Skeletal muscle satellite cell (primary cell): ENCODE measurements around the gene SRPX.

Experiments used
- H3K27me3 ChIP-seq: 2 replicates; pipeline ENCODE4 v1.7.0; 2013; ENCODE audit warnings: low read length; ENCODE audit not compliant: control insufficient read depth, insufficient read depth
- H3K36me3 ChIP-seq: 2 replicates; pipeline ENCODE4 v1.7.0; 2013; ENCODE audit warnings: mild to moderate bottlenecking, control low read depth, low read length; ENCODE audit not compliant: insufficient read depth
- H3K4me1 ChIP-seq: 2 replicates; pipeline ENCODE4 v1.7.0; 2013; ENCODE audit warnings: low read length; ENCODE audit not compliant: control insufficient read depth, insufficient read depth
- H3K4me2 ChIP-seq: 2 replicates; pipeline ENCODE4 v1.7.0; 2013; ENCODE audit warnings: mild to moderate bottlenecking, low read length
- H3K4me3 ChIP-seq: 2 replicates; pipeline ENCODE4 v1.7.0; 2013; ENCODE audit warnings: low read length
- H3K9ac ChIP-seq: 2 replicates; pipeline ENCODE4 v1.7.0; 2013; ENCODE audit warnings: mild to moderate bottlenecking, low read depth, low read length, moderate library complexity
- H3K9me3 ChIP-seq: replicated peaks from 2 replicates; pipeline ENCODE4 v1.7.0; 2013; ENCODE audit warnings: mild to moderate bottlenecking, control low read depth, low read length

The SRPX gene

DNA sequence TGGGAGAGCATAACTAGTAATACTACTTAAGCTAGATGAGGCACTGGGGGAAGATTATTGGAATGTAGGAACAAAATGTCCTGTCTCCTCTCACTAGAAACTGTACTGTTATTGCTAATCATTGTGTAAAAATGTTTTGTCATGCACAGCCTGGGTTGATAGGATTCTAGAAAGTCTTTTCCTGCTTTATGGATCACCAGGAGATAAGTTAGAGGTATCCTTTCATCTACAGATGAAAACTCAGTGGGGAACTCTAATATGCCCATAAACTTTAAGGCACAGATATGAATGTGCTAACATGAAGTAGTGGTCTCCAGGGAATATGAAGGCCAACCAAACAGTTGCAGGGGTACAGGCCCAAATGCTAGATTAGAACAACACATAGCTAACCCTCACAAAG is 57.5 kb downstream of the SRPX start:
- Histone ChIP-seq H3K36me3 (peaks cover 6% of the 10 kb centered on the region), H3K4me1 (no peaks in the 10 kb centered on the region), H3K9me3 (no peaks in the 10 kb centered on the region), H3K4me2 (no peak overlapping the region), H3K4me3 (no peak overlapping the region), H3K9ac (no peak overlapping the region), H3K27me3 (no peaks in the 10 kb centered on the region)

DNA sequence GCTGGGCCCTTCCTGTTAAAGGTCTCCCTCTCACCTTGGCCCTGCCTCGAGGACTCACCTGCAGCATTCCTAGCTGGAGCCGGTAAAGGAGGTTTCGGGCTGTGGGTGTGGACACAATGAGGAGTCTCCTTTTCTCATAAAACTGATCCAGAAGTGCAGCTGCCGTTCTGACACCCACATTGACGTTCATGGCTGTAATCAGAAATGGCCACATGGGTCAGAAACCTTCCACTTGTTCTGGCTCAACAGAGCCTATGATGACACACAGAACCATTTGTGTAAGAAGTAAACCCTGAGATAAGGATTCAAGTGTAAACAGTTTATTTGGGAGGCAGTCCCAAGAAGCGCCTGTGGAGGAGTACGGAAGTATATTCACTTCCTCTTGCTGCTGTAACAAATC is 63.8 kb downstream of the SRPX start:
- Histone ChIP-seq H3K4me1 (peaks cover 2% of the 10 kb centered on the region), H3K4me3 (no peak overlapping the region), H3K27me3 (no peaks in the 10 kb centered on the region), H3K4me2 (no peak overlapping the region), H3K36me3 (peaks cover 11% of the 10 kb centered on the region), H3K9ac (no peak overlapping the region), H3K9me3 (no peaks in the 10 kb centered on the region)

DNA sequence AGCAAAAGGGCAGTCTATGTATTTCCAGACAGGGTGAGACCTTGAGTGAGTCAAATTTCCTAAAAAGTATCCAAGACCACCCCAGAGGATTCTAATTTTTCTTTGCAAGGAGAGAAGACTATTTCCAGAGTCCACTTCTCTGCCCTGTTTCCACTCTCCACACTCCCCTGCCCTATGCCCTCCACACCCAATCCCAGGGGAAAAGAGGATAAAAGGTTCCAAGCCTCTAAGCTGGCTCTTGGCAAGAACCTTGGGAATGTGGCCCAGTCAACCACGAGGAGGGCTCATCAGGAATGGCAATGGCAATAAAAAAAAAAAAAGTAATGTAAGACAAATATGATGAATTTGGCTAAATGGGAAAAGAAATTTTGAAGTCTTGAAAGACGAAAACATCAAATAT is 65.9 kb downstream of the SRPX start:
- no peak overlapping the region for H3K9ac ChIP-seq
- H3K36me3 ChIP-seq: peaks cover 11% of the 10 kb centered on the region
- no peak overlapping the region for H3K4me3 ChIP-seq
- H3K4me1 ChIP-seq: peaks cover 2% of the 10 kb centered on the region
- H3K27me3 ChIP-seq: no peaks in the 10 kb centered on the region
- no peaks in the 10 kb centered on the region for H3K9me3 ChIP-seq
- no peak overlapping the region for H3K4me2 ChIP-seq

DNA sequence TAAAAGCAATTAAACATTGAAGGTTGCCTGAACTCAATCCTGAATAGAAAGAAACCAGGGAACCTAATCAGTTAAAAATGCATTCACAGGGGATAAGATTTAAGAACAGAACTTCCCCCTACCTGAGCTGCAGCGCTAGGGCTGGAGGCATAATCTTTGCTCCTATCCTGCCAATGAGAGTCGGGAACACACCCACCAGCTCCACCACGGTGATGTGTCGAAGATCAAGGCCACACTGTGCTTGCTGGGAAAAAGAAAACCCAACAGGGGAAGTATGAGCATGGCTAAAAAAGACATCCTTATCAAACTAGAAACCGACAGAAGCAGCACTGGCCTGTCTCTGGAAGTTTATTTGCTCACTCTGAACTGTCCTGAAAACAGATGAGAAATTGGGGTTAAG is 66.3 kb downstream of the SRPX start:
- Histone ChIP-seq H3K4me2 (no peak overlapping the region), H3K9me3 (no peaks in the 10 kb centered on the region), H3K9ac (no peak overlapping the region), H3K27me3 (no peaks in the 10 kb centered on the region), H3K4me1 (peaks cover 2% of the 10 kb centered on the region), H3K36me3 (peaks cover 6% of the 10 kb centered on the region), H3K4me3 (no peak overlapping the region)

DNA sequence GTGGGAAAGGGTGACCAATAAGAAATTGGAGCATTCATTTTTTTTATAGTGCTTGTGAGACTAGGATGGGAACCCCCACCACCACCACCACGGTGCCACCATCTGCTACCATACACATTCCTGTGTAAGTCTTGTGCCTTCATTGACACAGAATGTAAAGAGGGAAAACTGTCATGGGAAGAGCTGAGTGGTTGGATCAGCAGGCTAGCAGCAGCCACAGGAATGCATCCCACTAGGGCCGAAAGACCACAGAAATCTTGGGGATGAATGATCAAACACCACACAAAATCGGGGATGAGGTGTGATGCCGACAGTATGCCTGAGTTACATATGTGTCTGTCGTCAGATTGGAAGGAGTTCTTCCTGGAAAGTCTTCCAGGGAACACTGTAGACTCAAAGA is 69.2 kb downstream of the SRPX start:
- H3K4me3 ChIP-seq: no peak overlapping the region
- H3K36me3 ChIP-seq: peaks cover 10% of the 10 kb centered on the region
- H3K4me1 ChIP-seq: peaks cover 2% of the 10 kb centered on the region
- no peak overlapping the region for H3K9ac ChIP-seq
- H3K9me3 ChIP-seq: no peaks in the 10 kb centered on the region
- no peak overlapping the region for H3K4me2 ChIP-seq
- no peaks in the 10 kb centered on the region for H3K27me3 ChIP-seq

DNA sequence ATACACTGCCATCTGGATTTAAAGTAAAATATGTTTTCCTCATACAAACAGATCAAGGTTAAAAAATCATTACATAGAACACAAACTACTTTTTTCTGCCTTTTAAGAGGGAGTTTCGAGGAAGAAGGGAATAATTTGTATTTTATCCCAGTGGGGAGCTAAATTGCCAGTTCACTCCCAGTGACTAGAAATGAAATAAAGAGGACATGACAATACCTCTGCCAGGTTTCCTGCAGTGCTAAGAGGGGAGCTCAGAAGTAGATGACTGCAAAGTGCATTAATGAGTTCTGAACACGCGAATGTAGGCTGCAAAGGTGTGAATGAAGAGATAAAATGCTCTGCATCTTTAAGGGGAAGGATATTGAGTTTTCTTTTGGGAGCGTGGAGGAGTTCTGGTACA is 69.7 kb downstream of the SRPX start:
- H3K27me3 ChIP-seq: no peaks in the 10 kb centered on the region
- peaks cover 6% of the 10 kb centered on the region for H3K36me3 ChIP-seq
- no peak overlapping the region for H3K4me2 ChIP-seq
- H3K9ac ChIP-seq: no peak overlapping the region
- H3K9me3 ChIP-seq: no peaks in the 10 kb centered on the region
- H3K4me1 ChIP-seq: peaks cover 2% of the 10 kb centered on the region
- no peak overlapping the region for H3K4me3 ChIP-seq

DNA sequence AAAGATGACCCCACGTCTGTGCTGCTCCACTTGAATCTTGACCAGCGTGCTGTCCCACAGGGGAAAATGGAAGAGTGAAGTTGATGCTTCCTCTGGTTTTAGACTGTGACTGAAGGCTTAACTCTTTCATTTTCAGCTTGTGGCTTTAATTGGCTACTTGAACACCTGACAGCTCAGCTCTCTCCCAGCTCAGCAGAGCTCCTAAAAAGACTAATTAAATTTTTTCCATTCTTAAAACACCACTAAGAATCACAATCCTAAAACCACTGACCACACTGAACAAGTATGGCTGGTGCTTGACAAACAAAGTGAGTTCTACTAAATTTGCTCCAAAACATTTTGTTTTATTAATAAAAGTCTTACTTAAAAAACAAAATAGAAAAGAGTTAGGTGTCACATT is 71.7 kb downstream of the SRPX start:
- Histone ChIP-seq H3K36me3 (peaks cover 6% of the 10 kb centered on the region), H3K9me3 (no peaks in the 10 kb centered on the region), H3K9ac (no peak overlapping the region), H3K27me3 (no peaks in the 10 kb centered on the region), H3K4me2 (no peak overlapping the region), H3K4me1 (peaks cover 2% of the 10 kb centered on the region), H3K4me3 (no peak overlapping the region)

DNA sequence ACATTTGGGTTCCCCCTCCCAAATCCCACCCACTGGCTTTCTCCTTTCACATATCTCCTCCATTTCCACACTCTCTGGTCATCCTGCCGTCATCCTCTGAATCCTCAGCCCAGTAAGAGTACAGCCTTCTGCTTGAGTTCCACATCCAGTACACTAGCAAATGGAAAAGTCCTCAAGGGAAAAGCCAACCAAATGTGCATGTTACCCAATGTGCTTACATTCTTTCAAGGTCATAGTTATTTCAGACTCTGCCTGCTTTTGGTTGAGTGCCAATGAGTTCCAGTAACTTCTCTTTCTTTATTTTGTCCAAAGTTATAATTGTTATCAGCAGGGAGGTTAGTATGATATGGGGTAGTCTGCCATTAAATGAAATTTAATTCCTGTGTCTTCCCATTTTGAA is 78.1 kb downstream of the SRPX start:
- H3K36me3 ChIP-seq: no peaks in the 10 kb centered on the region
- no peak overlapping the region for H3K4me3 ChIP-seq
- no peaks in the 10 kb centered on the region for H3K4me1 ChIP-seq
- H3K9ac ChIP-seq: no peak overlapping the region
- no peaks in the 10 kb centered on the region for H3K9me3 ChIP-seq
- no peaks in the 10 kb centered on the region for H3K27me3 ChIP-seq
- no peak overlapping the region for H3K4me2 ChIP-seq

DNA sequence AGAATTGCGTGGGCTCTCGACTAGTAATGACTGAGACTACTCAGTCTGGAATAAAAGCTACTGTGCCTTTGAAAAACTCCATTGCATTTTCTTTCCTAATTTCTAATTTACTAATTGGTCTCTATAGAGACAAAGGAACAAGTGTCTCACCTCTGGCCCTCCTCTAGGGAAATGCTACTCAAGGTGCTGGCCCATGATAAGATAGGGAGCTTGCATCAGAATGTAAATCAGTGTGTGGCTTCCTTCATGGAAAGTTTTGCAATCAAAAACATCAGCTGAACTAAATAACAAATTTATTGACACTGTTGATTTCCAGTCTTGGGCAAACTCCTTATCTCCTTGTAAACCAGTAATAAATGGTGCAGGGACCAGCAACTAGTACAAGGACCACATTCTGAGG is 81.8 kb downstream of the SRPX start:
- Histone ChIP-seq H3K9me3 (no peaks in the 10 kb centered on the region), H3K4me2 (no peak overlapping the region), H3K9ac (no peak overlapping the region), H3K4me3 (no peak overlapping the region), H3K27me3 (no peaks in the 10 kb centered on the region), H3K36me3 (no peaks in the 10 kb centered on the region), H3K4me1 (no peaks in the 10 kb centered on the region)

GRCh38 chrX:38138157-38138891 is 82.3 kb downstream of the SRPX start:
- H3K9ac ChIP-seq: no peak overlapping the region
- no peak overlapping the region for H3K4me3 ChIP-seq
- no peak overlapping the region for H3K4me2 ChIP-seq
- H3K36me3 ChIP-seq: no peaks in the 10 kb centered on the region
- no peaks in the 10 kb centered on the region for H3K9me3 ChIP-seq
- no peaks in the 10 kb centered on the region for H3K27me3 ChIP-seq
- no peaks in the 10 kb centered on the region for H3K4me1 ChIP-seq

GRCh38 chrX:38129366-38129765 is 91.3 kb downstream of the SRPX start:
- no peaks in the 10 kb centered on the region for H3K4me1 ChIP-seq
- H3K9ac ChIP-seq: no peak overlapping the region
- H3K9me3 ChIP-seq: no peaks in the 10 kb centered on the region
- H3K4me3 ChIP-seq: no peak overlapping the region
- no peaks in the 10 kb centered on the region for H3K27me3 ChIP-seq
- no peaks in the 10 kb centered on the region for H3K36me3 ChIP-seq
- no peak overlapping the region for H3K4me2 ChIP-seq

DNA sequence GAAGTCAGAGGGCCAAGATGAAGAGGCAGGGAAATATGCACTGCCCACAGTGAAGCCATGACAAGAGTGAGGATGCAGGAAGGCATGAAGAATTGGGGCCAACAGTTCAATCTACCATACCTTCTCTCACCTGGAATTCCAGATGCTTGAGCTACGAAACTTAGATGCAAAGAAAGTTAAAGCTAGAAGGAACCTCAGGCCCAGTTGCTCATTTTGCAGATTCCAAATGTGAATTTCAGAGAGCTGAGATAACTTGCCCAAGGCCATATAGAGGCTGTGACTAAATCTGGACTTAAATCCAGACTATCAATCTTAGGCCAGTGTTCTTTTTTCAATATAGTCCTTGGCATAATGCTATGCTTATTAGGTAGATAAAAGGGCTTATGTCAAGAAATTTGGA is 92.7 kb downstream of the SRPX start:
- no peaks in the 10 kb centered on the region for H3K36me3 ChIP-seq
- no peak overlapping the region for H3K4me2 ChIP-seq
- no peak overlapping the region for H3K4me3 ChIP-seq

More for the DNA sequence above, 92.7 kb downstream of the SRPX start:
- H3K27me3 ChIP-seq: no peaks in the 10 kb centered on the region
- no peak overlapping the region for H3K9ac ChIP-seq
- no peaks in the 10 kb centered on the region for H3K4me1 ChIP-seq
- no peaks in the 10 kb centered on the region for H3K9me3 ChIP-seq
